Measurements from ENCODE around the gene YWHAQ.

- TF ChIP-seq EZH2 (IDR thresholded peaks at IDR 0.05) (no peak), POLR2AphosphoS5 (IDR thresholded peaks at IDR 0.05; ENCODE audit: borderline replicate concordance, low read depth, low read length) (no peak), FOXP2 (optimal IDR thresholded peaks at IDR 0.05; ENCODE audit: control extremely low read depth, extremely low read length, insufficient read depth) (no peak)
Observed at GRCh38 chr2:9680082-9680481, 49.3 kb upstream of the YWHAQ start.

Measured in SK-N-MC (cell line).